Sigmoid colon (tissue), 4 donors: ENCODE results near the gene ATP5F1C.

ENCODE experiments used
- CTCF ChIP-seq, 4 experiments: fragments of 450-650 bp in 3 of 4; fragments of 200-600 bp in 1 of 4; IDR thresholded peaks; one replicate each; pipeline ENCODE4 v1.5.1; 2016 to 2019; ENCODE audit warnings: antibody characterized with exemption in 4 of 4, mild to moderate bottlenecking in 3 of 4, moderate library complexity in 2 of 4
- EP300 ChIP-seq, 4 donors: sonication (generic); formaldehyde crosslinking; IDR thresholded peaks; one replicate each; pipeline ENCODE4 v1.6.1; 2017; ENCODE audit warnings: antibody characterized with exemption in 4 of 4

GRCh38 chr10:7810443-7810842, 22.5 kb downstream of the ATP5F1C start:
- TF ChIP-seq CTCF (IDR thresholded peaks at IDR 0.05) (no peak), EP300 (IDR thresholded peaks at IDR 0.05) (no peak)
